NCI-H146 treated with DMSO at 0.1 percent for 48 hours (cell line): ENCODE measurements around the gene TBC1D4.
"Not testable (repeated sequence)": the region's sequence is repeated elsewhere in the genome, so short reads cannot be mapped to it uniquely, and the experiment has no call there.

ENCODE experiments used
- DNase-seq: peaks from one replicate; lab custom pipeline; 2025; ENCODE audit not compliant: unreplicated experiment; lab: John Stamatoyannopoulos, UW

The TBC1D4 gene

GRCh38 chr13:75327135-75327510, 154.8 kb downstream of the TBC1D4 start:
- DNase-seq, result no peak

- no peak for DNase-seq
Observed at GRCh38 chr13:75326173-75327134, 155.5 kb downstream of the TBC1D4 start.

GRCh38 chr13:75325711-75326110, 156.3 kb downstream of the TBC1D4 start:
- no peak for DNase-seq

GRCh38 chr13:75324413-75324940, 157.5 kb downstream of the TBC1D4 start:
- no peak for DNase-seq

GRCh38 chr13:75321084-75321483, 160.9 kb downstream of the TBC1D4 start:
- no peak for DNase-seq

- DNase-seq, result no peak
Observed at GRCh38 chr13:75319254-75319653, 162.7 kb downstream of the TBC1D4 start.

- no peak for DNase-seq
Observed at GRCh38 chr13:75318138-75318833, 163.7 kb downstream of the TBC1D4 start.

- DNase-seq, result no peak
Observed at GRCh38 chr13:75316427-75316826, 165.5 kb downstream of the TBC1D4 start.

- no peak for DNase-seq
Observed at GRCh38 chr13:75312884-75313520, 169.0 kb downstream of the TBC1D4 start.

GRCh38 chr13:75309981-75310580, 171.9 kb downstream of the TBC1D4 start:
- no peak for DNase-seq

- no peak for DNase-seq
Observed at GRCh38 chr13:75308222-75308621, 173.7 kb downstream of the TBC1D4 start.

GRCh38 chr13:75307370-75307949, 174.5 kb downstream of the TBC1D4 start:
- DNase-seq, result no peak

GRCh38 chr13:75306967-75307366, 175.0 kb downstream of the TBC1D4 start:
- DNase-seq, result not testable (repeated sequence)

- no peak for DNase-seq
Observed at GRCh38 chr13:75305059-75305458, 176.9 kb downstream of the TBC1D4 start.

GRCh38 chr13:75303263-75303662, 178.7 kb downstream of the TBC1D4 start:
- DNase-seq, result no peak

- no peak for DNase-seq
Observed at GRCh38 chr13:75302071-75302698, 179.8 kb downstream of the TBC1D4 start.

- DNase-seq, result no peak
Observed at GRCh38 chr13:75299913-75300862, 181.8 kb downstream of the TBC1D4 start.

- DNase-seq, result no peak
Observed at GRCh38 chr13:75299246-75299645, 182.7 kb downstream of the TBC1D4 start.

- DNase-seq, result no peak
Observed at GRCh38 chr13:75296641-75297040, 185.3 kb downstream of the TBC1D4 start.
